Left forelimb (tissue), 1 donor: ENCODE data around the gene ANKRD33B.

Experiments
- DNase-seq: peaks from one replicate; pipeline ENCODE4 v3.0.0-alpha.2; 2018; ENCODE audit warnings: low spot score

ANKRD33B gene

GRCh38 chr5:10579536-10580521 lies 16.0 kb downstream of the ANKRD33B start:
- DNase-seq: no peak

- no peak for DNase-seq
Observed at GRCh38 chr5:10580531-10581423, 16.9 kb downstream of the ANKRD33B start.

- DNase-seq: no peak
Observed at GRCh38 chr5:10581424-10581748, 17.5 kb downstream of the ANKRD33B start.

GRCh38 chr5:10581867-10582511 lies 18.1 kb downstream of the ANKRD33B start:
- DNase-seq: no peak

GRCh38 chr5:10582512-10582897 lies 18.6 kb downstream of the ANKRD33B start:
- no peak for DNase-seq

- DNase-seq: no peak
Observed at GRCh38 chr5:10583663-10584572, 20.0 kb downstream of the ANKRD33B start.

GRCh38 chr5:10584714-10585517 lies 21.0 kb downstream of the ANKRD33B start:
- DNase-seq: no peak

GRCh38 chr5:10585518-10585915 lies 21.6 kb downstream of the ANKRD33B start:
- DNase-seq: no peak

GRCh38 chr5:10586008-10586407 lies 22.1 kb downstream of the ANKRD33B start:
- DNase-seq: no peak

- DNase-seq: no peak
Observed at GRCh38 chr5:10586555-10586954, 22.7 kb downstream of the ANKRD33B start.

- no peak for DNase-seq
Observed at GRCh38 chr5:10588109-10588775, 24.4 kb downstream of the ANKRD33B start.

- no peak for DNase-seq
Observed at GRCh38 chr5:10588779-10589447, 25.0 kb downstream of the ANKRD33B start.

- no peak for DNase-seq
Observed at GRCh38 chr5:10590226-10590999, 26.5 kb downstream of the ANKRD33B start.

- DNase-seq: no peak
Observed at GRCh38 chr5:10591159-10591558, 27.3 kb downstream of the ANKRD33B start.

GRCh38 chr5:10591966-10592365 lies 28.1 kb downstream of the ANKRD33B start:
- DNase-seq: no peak

GRCh38 chr5:10592601-10593000 lies 28.7 kb downstream of the ANKRD33B start:
- DNase-seq: no peak

GRCh38 chr5:10593531-10594181 lies 29.8 kb downstream of the ANKRD33B start:
- DNase-seq: no peak
